ENCODE results near the gene PIGQ. TPM values are rescaled to one million over a fixed set of nuclear protein-coding genes. Genes with fewer than 3 reads are reported as not detected.

Gene PIGQ
- total RNA-seq, 4 donors from 2014 or later, result 10.0 to 56.9 (median 30.7) TPM

DNA sequence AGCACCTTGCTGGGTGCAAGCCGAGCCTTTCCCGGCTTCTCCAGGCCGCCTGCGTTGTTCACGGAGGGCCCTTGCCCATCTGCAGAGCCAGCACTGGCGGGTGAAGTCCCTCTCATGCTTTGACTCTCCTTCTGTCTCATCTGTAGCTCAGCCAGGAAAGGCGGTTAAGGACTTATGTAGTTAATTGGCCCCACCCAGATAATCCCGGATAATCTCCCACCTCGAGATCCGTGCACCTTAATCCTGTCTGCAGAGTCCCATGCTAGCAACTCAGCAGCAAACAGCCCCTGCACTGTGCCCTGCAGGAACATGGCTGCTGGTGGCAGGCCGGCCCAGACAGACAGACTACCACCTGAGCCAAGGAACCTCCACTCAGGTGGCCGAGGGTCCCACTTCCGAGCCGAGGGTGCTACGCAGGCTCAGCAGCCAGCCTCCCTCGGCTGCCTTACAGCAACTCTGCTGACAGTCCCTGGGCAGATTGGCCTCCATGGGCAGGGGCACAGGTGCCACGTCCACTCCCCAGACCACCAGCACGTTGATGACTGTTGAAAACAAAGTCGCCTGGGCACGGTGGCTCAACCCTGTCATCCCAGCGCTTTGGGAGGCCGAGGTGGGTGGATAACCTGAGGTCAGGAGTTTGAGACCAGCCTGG is 37.0 kb downstream of the PIGQ start:
- Histone ChIP-seq H3K27ac (no peak overlapping the region), H3K4me3 (no peak overlapping the region), H3K9me3 (no peaks in the 10 kb centered on the region), H3K27me3 (no peaks in the 10 kb centered on the region), H3K4me1 (no peaks in the 10 kb centered on the region), H3K36me3 (no peaks in the 10 kb centered on the region)
- no peak for TF ChIP-seq POLR2A (IDR thresholded peaks at IDR 0.05)
- TF ChIP-seq, protein P1, sequence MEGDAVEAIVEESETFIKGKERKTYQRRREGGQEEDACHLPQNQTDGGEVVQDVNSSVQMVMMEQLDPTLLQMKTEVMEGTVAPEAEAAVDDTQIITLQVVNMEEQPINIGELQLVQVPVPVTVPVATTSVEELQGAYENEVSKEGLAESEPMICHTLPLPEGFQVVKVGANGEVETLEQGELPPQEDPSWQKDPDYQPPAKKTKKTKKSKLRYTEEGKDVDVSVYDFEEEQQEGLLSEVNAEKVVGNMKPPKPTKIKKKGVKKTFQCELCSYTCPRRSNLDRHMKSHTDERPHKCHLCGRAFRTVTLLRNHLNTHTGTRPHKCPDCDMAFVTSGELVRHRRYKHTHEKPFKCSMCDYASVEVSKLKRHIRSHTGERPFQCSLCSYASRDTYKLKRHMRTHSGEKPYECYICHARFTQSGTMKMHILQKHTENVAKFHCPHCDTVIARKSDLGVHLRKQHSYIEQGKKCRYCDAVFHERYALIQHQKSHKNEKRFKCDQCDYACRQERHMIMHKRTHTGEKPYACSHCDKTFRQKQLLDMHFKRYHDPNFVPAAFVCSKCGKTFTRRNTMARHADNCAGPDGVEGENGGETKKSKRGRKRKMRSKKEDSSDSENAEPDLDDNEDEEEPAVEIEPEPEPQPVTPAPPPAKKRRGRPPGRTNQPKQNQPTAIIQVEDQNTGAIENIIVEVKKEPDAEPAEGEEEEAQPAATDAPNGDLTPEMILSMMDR (IDR thresholded peaks at IDR 0.05), result no peak
- intact Hi-C loops (cut with DNase I; ENCODE audit: low total_unique reads), result no loop called here
- no peak for DNase-seq

DNA sequence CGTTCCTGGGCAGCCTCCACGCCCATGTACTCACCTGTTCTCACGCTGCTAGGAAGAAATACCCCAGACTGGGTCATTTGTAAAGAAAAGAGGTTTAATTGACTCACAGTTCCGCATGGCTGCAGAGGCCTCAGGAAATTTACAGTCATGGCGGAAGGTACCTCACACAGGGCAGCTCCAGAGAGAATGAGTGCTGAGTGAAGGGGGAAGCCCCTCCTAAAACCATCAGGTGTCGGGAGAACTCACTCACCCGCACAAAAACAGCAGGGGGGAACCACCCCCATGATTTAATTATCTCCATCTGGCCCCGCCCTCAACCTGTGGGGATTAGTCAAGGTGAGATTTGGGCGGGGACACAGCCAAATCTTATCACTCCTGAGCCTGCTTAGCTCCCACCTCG is 38.3 kb downstream of the PIGQ start:
- no peaks in the 10 kb centered on the region for H3K4me1 ChIP-seq
- intact Hi-C loops (cut with DNase I; ENCODE audit: low total_unique reads), result no loop called here
- H3K27me3 ChIP-seq, result no peaks in the 10 kb centered on the region
- no peak for DNase-seq
- H3K36me3 ChIP-seq, result no peaks in the 10 kb centered on the region
- H3K9me3 ChIP-seq, result no peaks in the 10 kb centered on the region
- H3K27ac ChIP-seq, result no peak overlapping the region
- no peak for TF ChIP-seq POLR2A (IDR thresholded peaks at IDR 0.05)
- TF ChIP-seq, protein P1 (IDR thresholded peaks at IDR 0.05), result no peak
- H3K4me3 ChIP-seq, result no peak overlapping the region

DNA sequence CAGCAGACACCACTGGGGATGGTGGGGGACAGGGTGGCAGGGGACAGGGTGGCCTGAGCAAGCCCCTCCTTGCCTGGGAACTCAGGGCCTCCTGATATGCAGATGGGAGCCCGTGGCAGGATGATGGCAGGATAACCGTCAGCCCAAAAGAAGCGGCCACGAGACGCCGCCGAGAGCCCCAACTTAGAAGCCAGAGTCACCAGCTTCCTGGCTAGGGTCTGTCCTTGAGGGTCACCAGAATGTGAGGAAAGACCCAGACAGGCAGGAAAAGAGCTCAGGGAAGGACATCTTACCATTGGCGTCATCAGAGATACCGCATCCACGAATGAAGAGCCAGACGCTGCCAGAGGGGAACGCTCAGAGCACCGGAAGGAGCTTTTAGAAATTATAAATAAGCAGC is 39.5 kb downstream of the PIGQ start:
- TF ChIP-seq POLR2A (IDR thresholded peaks at IDR 0.05), result no peak
- TF ChIP-seq, protein P1 (IDR thresholded peaks at IDR 0.05), result no peak
- no peak for DNase-seq
- Histone ChIP-seq H3K27me3 (no peaks in the 10 kb centered on the region), H3K4me3 (no peak overlapping the region), H3K9me3 (no peaks in the 10 kb centered on the region), H3K4me1 (no peaks in the 10 kb centered on the region), H3K27ac (no peak overlapping the region), H3K36me3 (no peaks in the 10 kb centered on the region)
- intact Hi-C loops (cut with DNase I; ENCODE audit: low total_unique reads), result no loop called here

DNA sequence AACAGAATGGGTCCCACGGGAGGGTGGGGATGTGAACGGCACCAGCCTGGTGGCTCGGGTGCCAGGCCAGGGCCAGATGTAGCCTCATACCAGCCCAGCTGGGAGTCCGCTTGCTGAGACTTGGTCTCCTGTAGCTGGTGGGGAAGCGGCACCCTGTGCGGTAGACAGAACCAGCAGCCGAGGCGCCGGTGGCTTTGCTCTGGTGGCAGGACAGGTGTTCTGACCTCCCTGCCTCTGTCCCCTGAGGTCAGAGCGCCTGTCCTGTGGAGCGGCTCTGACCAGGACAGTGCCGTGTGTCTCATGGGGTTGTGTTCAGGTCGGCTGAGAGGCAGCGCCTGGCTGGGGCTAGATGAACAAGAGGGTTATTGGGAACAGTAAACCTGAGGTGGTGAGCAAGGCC is 40.2 kb downstream of the PIGQ start:
- TF ChIP-seq, protein P1 (IDR thresholded peaks at IDR 0.05), result no peak
- TF ChIP-seq POLR2A (IDR thresholded peaks at IDR 0.05), result no peak
- H3K27me3 ChIP-seq, result no peaks in the 10 kb centered on the region
- no peak overlapping the region for H3K27ac ChIP-seq
- no peaks in the 10 kb centered on the region for H3K4me1 ChIP-seq
- intact Hi-C loops (cut with DNase I; ENCODE audit: low total_unique reads), result no loop called here
- no peak for DNase-seq
- no peaks in the 10 kb centered on the region for H3K9me3 ChIP-seq
- H3K4me3 ChIP-seq, result no peak overlapping the region
- no peaks in the 10 kb centered on the region for H3K36me3 ChIP-seq

DNA sequence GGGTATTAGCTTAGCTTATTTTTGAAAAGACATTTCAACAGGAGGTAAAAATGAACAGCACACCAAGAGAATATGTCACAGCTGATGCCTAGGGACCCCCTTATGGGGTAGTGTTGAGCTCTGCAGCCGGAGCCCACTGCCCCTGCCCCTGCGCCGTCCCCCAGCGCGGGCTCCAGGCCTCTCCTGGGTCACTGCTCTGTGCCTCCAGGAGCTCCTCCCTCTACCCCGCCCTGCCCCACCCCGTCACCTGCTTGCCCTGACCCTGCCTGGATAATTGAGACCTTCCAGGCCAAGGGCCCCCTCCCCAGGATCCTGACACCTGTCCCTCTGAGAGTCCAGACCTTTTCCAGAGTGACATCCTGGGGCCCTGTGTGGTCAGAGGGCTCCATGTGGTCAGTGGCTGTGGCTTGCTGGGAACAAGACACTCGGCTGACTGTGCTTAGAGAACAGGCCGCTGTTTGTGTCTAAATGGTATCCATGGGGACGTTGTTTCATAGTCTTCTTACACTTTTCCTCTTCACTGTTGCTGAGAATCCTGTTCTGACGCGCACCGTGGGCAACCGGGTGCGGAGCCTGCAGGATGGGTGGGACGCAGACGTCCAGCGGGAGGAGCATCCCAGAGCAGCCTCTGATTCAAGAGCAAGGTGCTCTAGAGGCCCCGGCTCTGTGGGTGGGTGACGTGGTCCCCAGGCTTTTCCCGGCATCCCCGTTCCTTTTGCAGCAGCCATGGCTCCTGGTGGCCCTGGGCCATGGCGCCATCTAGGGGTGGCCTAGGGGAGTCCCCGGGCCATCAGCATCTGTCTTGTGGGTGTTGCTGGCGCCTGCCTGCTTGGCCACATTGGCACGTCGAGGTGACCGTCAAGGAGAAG is 41.0 kb downstream of the PIGQ start:
- no peaks in the 10 kb centered on the region for H3K36me3 ChIP-seq
- no peaks in the 10 kb centered on the region for H3K27me3 ChIP-seq
- no peak overlapping the region for H3K4me3 ChIP-seq
- no peaks in the 10 kb centered on the region for H3K4me1 ChIP-seq
- intact Hi-C loops (cut with DNase I; ENCODE audit: low total_unique reads), result no loop called here
- no peak overlapping the region for H3K27ac ChIP-seq
- no peak for DNase-seq
- no peaks in the 10 kb centered on the region for H3K9me3 ChIP-seq
- TF ChIP-seq POLR2A (IDR thresholded peaks at IDR 0.05), result no peak
- TF ChIP-seq, protein P1 (IDR thresholded peaks at IDR 0.05), result peak; percentile 27 to 58 (median 43)
